ENCODE data around the gene GPR107. TPM values are rescaled to one million over a fixed set of nuclear protein-coding genes. Genes with fewer than 3 reads are reported as not detected.

The GPR107 gene
- total RNA-seq, 1 donor from 2014 or later, result 58.7 TPM

GRCh38 chr9:130126721-130127433 is 73.2 kb downstream of the GPR107 start:
- H3K9me3 ChIP-seq (ENCODE audit: insufficient read depth, low read depth, low read length), result no peaks in the 10 kb centered on the region
- H3K4me3 ChIP-seq (ENCODE audit: insufficient read depth, low read depth, low read length), result no peak overlapping the region
- no peaks in the 10 kb centered on the region for H3K9me3 Mint-ChIP-seq (ENCODE audit: unreplicated experiment)
- DNase-seq (ENCODE audit: low read depth), result no peak
- H3K27ac Mint-ChIP-seq (ENCODE audit: unreplicated experiment), result no peak overlapping the region
- H3K27me3 Mint-ChIP-seq (ENCODE audit: low read depth, unreplicated experiment), result no peaks in the 10 kb centered on the region
- TF ChIP-seq CTCF (IDR thresholded peaks at IDR 0.05; ENCODE audit: insufficient read depth, low read depth, low read length), result no peak
- no peak for TF ChIP-seq EZH2 (IDR thresholded peaks at IDR 0.05; ENCODE audit: insufficient read depth, low read length)
- peaks cover 25% of the 10 kb centered on the region for H3K4me1 ChIP-seq (ENCODE audit: insufficient read depth, low read length)
- H3K27me3 ChIP-seq (ENCODE audit: insufficient read depth, low read length), result no peaks in the 10 kb centered on the region
- H3K4me2 ChIP-seq (ENCODE audit: low read length), result no peak overlapping the region
- no peak overlapping the region for H3K4me3 Mint-ChIP-seq (ENCODE audit: unreplicated experiment)
- H3K27ac ChIP-seq (ENCODE audit: low read depth, low read length), result no peak overlapping the region
- H3K79me2 ChIP-seq (ENCODE audit: insufficient read depth, low read length), result no peaks in the 10 kb centered on the region
- no peak overlapping the region for H2AFZ ChIP-seq (ENCODE audit: low read depth, low read length)
- H3K36me3 Mint-ChIP-seq (ENCODE audit: low read depth, unreplicated experiment), result peaks cover 23% of the 10 kb centered on the region
- H3K36me3 ChIP-seq (ENCODE audit: insufficient read depth, low read length), result no peaks in the 10 kb centered on the region
- no peaks in the 10 kb centered on the region for H4K20me1 ChIP-seq (ENCODE audit: insufficient read depth, low read length)
- no peak for FAIRE-seq
- H3K9ac ChIP-seq (ENCODE audit: low read length), result no peak overlapping the region
- peaks cover 26% of the 10 kb centered on the region for H3K4me1 Mint-ChIP-seq (ENCODE audit: low read depth, unreplicated experiment)

- no peaks in the 10 kb centered on the region for H3K9me3 ChIP-seq (ENCODE audit: insufficient read depth, low read depth, low read length)
- peaks cover 25% of the 10 kb centered on the region for H3K4me1 ChIP-seq (ENCODE audit: insufficient read depth, low read length)
- H2AFZ ChIP-seq (ENCODE audit: low read depth, low read length), result no peak overlapping the region
- H3K4me1 Mint-ChIP-seq (ENCODE audit: low read depth, unreplicated experiment), result peaks cover 26% of the 10 kb centered on the region
- peak overlapping the region; percentile 62 for H3K4me3 Mint-ChIP-seq (ENCODE audit: unreplicated experiment)
- no peaks in the 10 kb centered on the region for H3K9me3 Mint-ChIP-seq (ENCODE audit: unreplicated experiment)
- no peaks in the 10 kb centered on the region for H3K36me3 ChIP-seq (ENCODE audit: insufficient read depth, low read length)
- H3K27ac ChIP-seq (ENCODE audit: low read depth, low read length), result peak overlapping the region; percentile 99
- H3K27me3 ChIP-seq (ENCODE audit: insufficient read depth, low read length), result no peaks in the 10 kb centered on the region
- H3K27me3 Mint-ChIP-seq (ENCODE audit: low read depth, unreplicated experiment), result no peaks in the 10 kb centered on the region
- no peaks in the 10 kb centered on the region for H3K79me2 ChIP-seq (ENCODE audit: insufficient read depth, low read length)
- H3K4me2 ChIP-seq (ENCODE audit: low read length), result peak overlapping the region; percentile 75
- H3K36me3 Mint-ChIP-seq (ENCODE audit: low read depth, unreplicated experiment), result peaks cover 24% of the 10 kb centered on the region
- H3K4me3 ChIP-seq (ENCODE audit: insufficient read depth, low read depth, low read length), result no peak overlapping the region
- no peak for FAIRE-seq
- no peaks in the 10 kb centered on the region for H4K20me1 ChIP-seq (ENCODE audit: insufficient read depth, low read length)
- DNase-seq (ENCODE audit: low read depth), result no peak
- H3K27ac Mint-ChIP-seq (ENCODE audit: unreplicated experiment), result peak overlapping the region; percentile 99
- TF ChIP-seq EZH2 (IDR thresholded peaks at IDR 0.05; ENCODE audit: insufficient read depth, low read length), result no peak
- no peak for TF ChIP-seq CTCF (IDR thresholded peaks at IDR 0.05; ENCODE audit: insufficient read depth, low read depth, low read length)
- H3K9ac ChIP-seq (ENCODE audit: low read length), result peak overlapping the region; percentile 89
Measured at GRCh38 chr9:130128251-130128650, 74.5 kb downstream of the GPR107 start.

Measured in astrocyte (in vitro differentiated cells and primary cell).